Inferior parietal cortex (tissue), 1 donor: ENCODE data around the gene TMEM237.

Experiments
- DNase-seq: peaks from one replicate; pipeline ENCODE4 v3.0.0-alpha.2; 2016; ENCODE audit errors: extremely low spot score

The TMEM237 gene

GRCh38 chr2:201642086-201642578 lies 1.2 kb downstream of the TMEM237 start:
- DNase-seq, result no peak

DNA sequence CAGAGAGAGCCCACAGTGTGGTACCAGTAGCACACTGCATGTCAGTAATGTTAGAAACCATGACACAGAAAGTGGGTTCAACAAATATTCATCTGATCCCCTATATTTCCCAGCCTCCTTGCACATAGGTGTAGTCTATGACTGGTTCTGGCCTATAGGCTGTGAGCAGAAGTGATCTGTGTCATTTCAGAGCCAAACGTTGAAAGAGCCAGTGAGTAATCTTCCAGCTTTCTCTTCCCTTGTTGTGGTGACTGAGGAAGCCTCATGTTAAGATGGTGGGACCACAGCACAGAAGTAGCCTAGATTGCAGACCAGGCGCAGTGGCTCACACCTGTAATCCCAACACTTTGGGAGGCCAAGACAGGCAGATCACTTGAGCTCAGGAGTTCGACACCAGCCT lies 4.1 kb downstream of the TMEM237 start:
- DNase-seq, result no peak

DNA sequence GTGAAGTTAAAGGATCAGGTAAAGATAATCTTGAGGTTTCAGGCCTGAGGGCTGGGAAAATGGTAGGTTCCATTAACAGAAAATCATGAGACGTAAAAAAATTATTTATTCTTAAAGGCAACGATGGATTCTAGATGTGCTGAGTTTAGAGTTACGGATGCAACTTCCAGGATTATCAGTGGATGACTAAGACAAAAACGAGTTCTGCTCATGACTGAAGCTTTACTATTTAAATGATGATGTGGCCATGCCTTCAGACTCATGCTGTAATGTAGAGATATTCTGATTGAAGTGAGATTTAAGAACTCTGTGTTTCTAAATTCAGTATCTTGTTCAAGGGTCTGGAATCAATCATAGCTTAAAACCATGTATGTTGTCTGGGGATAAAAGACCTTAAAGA lies 5.0 kb downstream of the TMEM237 start:
- no peak for DNase-seq

DNA sequence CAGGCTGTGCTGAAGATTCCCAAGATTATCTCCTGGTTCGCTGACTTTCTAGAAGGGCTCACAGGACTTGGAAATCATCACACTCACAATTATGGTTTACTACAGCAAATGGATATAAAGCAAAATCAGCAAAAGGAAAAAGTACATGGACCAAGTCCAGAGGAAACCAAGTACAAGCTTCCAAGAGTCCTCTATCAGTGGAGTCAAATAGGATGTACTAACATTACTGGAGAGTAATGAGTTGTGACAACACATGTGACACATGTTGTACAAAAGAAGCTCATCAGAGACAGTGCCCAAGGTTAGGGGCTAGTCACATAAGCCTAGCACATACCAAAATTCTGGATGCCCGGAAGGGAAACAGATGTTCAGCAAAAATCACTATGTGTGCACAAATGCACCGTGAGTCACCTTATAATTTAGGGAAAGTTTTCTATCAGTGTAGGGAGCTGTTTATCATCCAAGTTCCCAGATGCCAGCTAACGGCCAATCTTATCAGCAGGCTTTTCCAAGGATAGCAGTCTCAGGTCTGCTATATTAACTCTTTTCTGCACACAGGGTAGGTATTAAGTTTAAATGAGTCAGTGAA lies 9.5 kb downstream of the TMEM237 start:
- no peak for DNase-seq

DNA sequence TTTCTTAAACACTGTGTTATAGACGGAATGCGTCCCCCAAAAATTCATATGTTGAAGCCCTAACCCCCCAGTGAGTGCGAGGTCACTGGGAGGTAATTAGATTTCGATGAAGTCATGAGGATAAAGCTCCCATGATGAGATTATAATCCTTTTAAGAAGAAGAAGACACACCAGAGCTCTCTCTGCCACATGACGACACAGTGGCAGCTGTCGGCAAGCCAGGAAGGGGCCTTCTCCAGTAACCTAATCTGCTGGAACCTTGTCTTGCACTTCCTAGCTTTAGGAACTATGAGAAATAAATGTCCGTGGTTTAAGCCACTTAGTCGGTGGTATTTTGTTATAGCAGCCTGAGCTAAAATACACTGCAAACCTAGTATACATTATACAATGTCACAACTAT lies 12.3 kb downstream of the TMEM237 start:
- no peak for DNase-seq

DNA sequence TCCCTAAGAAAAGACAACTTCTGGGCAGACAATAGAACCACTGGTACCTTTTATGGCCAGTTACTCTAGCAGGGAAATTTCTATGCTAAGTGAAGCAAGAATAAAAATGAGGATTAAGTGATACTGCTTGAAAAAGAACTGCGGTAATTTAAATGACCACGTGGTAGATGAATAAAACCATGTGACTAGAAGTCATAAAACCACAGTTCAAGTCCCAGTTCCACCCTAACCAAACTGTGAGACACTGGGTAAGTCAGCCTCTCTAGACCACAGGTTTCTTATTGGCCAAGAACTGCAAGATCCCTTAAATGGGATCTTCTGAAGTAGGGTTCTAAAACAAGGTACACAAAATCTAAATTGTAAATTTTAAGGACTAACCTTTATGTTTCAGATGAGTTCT lies 12.7 kb downstream of the TMEM237 start:
- no peak for DNase-seq

DNA sequence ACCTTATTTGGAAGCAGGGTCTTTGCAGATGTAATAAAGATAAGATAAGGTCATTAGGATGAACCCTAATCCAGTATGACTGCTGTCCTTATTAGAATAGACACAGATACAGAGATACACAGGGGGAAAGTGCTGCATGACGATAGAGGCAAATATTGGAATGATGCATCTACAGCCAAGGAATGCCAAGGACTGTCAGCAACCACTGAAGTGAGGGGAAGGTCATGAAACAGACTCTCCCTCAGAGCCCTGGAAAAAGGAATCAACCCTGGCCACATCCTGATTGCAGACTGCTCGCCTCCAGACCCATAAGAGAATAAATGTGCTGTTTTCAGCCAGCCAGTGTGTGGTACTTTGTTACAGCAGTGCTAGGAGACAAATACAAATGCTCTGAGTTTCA lies 14.8 kb downstream of the TMEM237 start:
- no peak for DNase-seq

DNA sequence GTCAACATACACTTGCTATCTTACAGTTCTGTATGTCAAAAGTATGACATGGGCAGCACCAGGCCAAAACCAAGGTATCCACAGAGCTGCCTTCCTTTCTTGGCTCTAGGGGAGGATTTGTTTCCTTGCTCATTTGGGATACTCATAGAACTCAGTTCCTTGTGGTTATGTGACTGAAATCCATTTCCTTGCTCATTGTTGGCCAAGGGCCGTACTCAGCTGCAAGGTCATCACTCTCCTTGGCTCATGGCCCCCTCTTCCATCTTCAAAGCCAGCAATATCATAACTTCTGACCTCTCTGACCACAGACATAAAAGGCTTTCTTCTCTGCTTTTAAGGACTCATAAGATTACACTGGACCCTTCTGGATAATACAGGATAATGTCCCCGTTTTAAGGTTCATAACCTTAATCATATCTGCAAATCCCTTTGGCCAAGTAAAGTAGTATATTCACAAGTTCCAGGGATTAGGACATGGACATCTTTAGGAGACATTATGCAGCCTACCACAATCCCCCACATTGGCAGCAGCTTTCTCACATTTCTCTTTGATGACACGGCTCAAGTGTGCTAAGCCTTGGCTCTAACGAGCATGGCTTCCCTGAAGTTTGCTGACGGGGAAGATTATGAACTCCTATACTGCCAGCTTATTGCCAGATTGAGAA lies 20.9 kb downstream of the TMEM237 start:
- no peak for DNase-seq

DNA sequence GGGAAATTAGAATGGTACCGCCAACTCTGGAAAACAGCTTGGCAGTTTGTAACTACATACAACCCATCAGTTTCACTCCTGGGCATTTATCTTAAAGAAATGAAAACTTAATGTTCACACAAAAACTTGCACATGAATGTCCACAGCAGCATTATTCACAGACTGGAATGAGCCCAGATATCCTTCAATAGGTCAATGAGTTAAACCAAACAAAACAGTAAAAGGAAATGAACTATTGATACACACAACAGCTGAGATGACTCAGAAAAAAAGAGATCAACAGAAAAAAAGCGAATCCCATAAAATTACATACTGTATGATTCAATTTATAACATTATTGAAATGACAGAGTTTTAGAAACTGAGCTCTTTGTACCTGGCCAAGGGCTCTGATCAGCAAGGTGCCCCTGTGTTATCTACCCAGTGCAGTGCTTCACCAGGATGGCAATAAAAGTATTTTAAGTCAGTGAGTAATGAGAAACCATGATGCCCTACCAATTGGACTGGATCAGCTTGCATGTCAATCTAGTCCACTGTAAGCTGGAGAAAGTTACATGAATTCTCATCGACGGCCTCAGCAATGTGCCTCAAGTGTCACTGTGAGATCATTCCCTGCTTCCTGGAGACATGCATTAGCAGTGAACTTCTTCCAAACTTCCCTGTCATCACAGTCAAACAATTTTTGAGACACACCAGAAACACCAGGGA lies 21.9 kb downstream of the TMEM237 start:
- DNase-seq, result no peak

GRCh38 chr2:201618744-201619662 lies 24.3 kb downstream of the TMEM237 start:
- no peak for DNase-seq

GRCh38 chr2:201608021-201608420 lies 35.3 kb downstream of the TMEM237 start:
- no peak for DNase-seq

- no peak for DNase-seq
Measured at GRCh38 chr2:201607568-201607967, 35.7 kb downstream of the TMEM237 start.

GRCh38 chr2:201600906-201601305 lies 42.4 kb downstream of the TMEM237 start:
- DNase-seq, result no peak

DNA sequence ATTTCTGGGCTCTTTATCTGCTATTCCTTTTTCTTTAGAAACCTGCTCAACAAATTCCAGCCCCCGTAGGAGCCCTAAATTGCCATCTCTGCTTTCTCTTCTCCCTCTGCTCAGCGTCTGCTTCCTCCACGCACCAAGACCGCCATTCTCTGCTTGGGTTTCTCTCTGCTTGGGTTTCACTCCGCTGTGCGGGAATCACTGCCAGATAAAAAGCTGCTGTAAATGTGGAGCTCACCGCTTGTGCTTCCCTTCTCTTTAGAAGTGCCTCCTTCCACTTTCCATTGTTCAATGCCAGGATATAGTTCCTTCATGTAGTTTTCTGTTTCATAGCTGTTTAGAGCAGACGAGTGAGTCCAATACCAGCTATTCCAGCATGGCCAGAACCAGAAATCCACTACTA lies 45.9 kb downstream of the TMEM237 start:
- no peak for DNase-seq

- no peak for DNase-seq
Measured at GRCh38 chr2:201580486-201580885, 62.8 kb downstream of the TMEM237 start.

- DNase-seq, result no peak
Measured at GRCh38 chr2:201579536-201579935, 63.8 kb downstream of the TMEM237 start.

DNA sequence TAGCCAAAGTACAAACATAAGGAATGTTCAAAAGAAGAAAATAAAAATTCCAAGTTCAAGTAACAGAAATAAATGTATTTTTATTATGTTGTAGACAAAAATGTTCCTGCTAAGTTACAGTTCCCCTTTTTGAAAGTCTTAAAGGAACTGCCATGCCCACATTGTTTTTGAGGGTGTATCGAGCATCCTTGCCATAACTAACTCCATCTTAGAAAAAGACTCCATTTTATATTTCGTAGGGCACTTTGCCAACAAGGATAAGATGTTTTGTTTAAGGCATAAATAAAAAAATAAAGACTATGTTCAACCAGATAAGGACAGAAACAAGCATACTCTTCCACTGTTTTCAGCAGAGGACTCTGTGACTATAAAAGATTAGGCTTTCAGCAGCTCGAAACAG lies 67.3 kb downstream of the TMEM237 start:
- no peak for DNase-seq

GRCh38 chr2:201574766-201575165 lies 68.5 kb downstream of the TMEM237 start:
- no peak for DNase-seq

DNA sequence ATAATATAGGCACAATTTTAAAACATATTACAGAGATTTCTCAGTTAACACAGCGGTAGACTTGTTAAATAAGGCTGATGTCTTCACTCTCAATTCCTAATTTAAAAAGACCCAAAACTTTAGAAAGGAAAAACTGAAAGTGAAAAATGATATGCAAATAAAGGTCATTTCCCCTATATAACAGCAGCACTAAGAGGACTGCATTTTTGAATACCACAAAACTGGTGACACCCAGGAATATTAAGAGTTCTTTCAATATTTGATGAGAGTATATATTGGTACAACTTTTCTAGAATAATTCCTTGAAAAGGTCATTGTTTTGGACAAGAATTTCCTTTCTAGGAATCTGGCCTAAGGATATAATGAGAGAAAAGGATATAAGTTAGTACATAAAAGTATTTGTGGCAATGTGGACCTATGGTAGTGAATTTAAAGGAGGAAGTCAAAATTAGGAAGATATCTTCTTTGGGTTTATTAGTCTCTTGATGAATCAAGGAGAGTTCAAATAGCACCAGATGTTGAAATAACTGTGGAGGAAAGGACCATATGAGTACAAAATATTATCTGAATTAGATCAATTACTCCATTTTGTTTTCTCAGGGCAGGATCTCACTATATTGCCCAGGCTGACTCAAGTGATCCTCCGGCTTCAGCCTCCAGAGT lies 70.3 kb downstream of the TMEM237 start:
- no peak for DNase-seq
